Measurements from ENCODE around the gene AP4M1. TPM values are rescaled to one million over a fixed set of nuclear protein-coding genes. Genes with fewer than 3 reads are reported as not detected.

AP4M1 gene
- total RNA-seq, 2 donors from 2014 or later: 26.3 to 31.5 TPM

GRCh38 chr7:100157069-100157333 lies 55.6 kb downstream of the AP4M1 start:
- Mint-ChIP-seq H3K27ac (no peak overlapping the region), H3K4me1 (peaks cover 37% of the 10 kb centered on the region), H3K9me3 (no peaks in the 10 kb centered on the region), H3K27me3 (ENCODE audit: insufficient read depth) (peaks cover 2% of the 10 kb centered on the region), H3K36me3 (ENCODE audit: low read depth) (peaks cover 28% of the 10 kb centered on the region), H3K4me3 (peak overlapping the region; percentile 62)
- Histone ChIP-seq H3K27ac (ENCODE audit: low read depth, low read length) (no peak overlapping the region), H3K4me3 (ENCODE audit: low read length) (peak overlapping the region; percentile 84), H3K36me3 (ENCODE audit: control insufficient read depth, insufficient read depth, low read length) (peaks cover 46% of the 10 kb centered on the region), H3K4me1 (ENCODE audit: control insufficient read depth, insufficient read depth, low read length) (peaks cover 21% of the 10 kb centered on the region), H3K9me3 (ENCODE audit: control insufficient read depth, low read length) (no peaks in the 10 kb centered on the region), H3K27me3 (ENCODE audit: control insufficient read depth, insufficient read depth, low read length, poor library complexity, severe bottlenecking) (no peaks in the 10 kb centered on the region), H3K9ac (ENCODE audit: extremely low read depth, low read length, poor library complexity, severe bottlenecking) (no peak overlapping the region)
- no peak for TF ChIP-seq CTCF (conservative IDR thresholded peaks at IDR 0.05)
- 74% methylated on average over 5 of the region's 5 CpGs; no CpG with 5 or more reads in 1 of the 2 experiments for WGBS, 2 experiments (ENCODE audit: insufficient coverage in 1 of 2, insufficient read length in 1 of 2)
- no peak for DNase-seq

- WGBS, 2 experiments (ENCODE audit: insufficient coverage in 1 of 2, insufficient read length in 1 of 2): 22 to 25% methylated on average over 5 to 32 of the region's 32 CpGs
- peaks cover 24% of the 10 kb centered on the region for H3K36me3 Mint-ChIP-seq (ENCODE audit: low read depth)
- Histone ChIP-seq H3K9me3 (ENCODE audit: control insufficient read depth, low read length) (no peaks in the 10 kb centered on the region), H3K27ac (ENCODE audit: low read depth, low read length) (no peak overlapping the region), H3K9ac (ENCODE audit: extremely low read depth, low read length, poor library complexity, severe bottlenecking) (peak overlapping the region; percentile 73), H3K36me3 (ENCODE audit: control insufficient read depth, insufficient read depth, low read length) (peaks cover 40% of the 10 kb centered on the region), H3K4me1 (ENCODE audit: control insufficient read depth, insufficient read depth, low read length) (peaks cover 21% of the 10 kb centered on the region), H3K4me3 (ENCODE audit: low read length) (peak overlapping the region; percentile 84), H3K27me3 (ENCODE audit: control insufficient read depth, insufficient read depth, low read length, poor library complexity, severe bottlenecking) (no peaks in the 10 kb centered on the region)
- H3K27ac Mint-ChIP-seq: peak overlapping the region; percentile 81
- peak; percentile 15 for TF ChIP-seq CTCF (conservative IDR thresholded peaks at IDR 0.05)
- no peaks in the 10 kb centered on the region for H3K9me3 Mint-ChIP-seq
- H3K4me1 Mint-ChIP-seq: peaks cover 32% of the 10 kb centered on the region
- H3K27me3 Mint-ChIP-seq (ENCODE audit: insufficient read depth): peaks cover 2% of the 10 kb centered on the region
- peak overlapping the region; percentile 62 for H3K4me3 Mint-ChIP-seq
- peak; percentile 78 for DNase-seq
These were observed 56.1 kb downstream of the AP4M1 start for GRCh38 chr7:100157334-100158228.

Small RNAs within 50 kb of the gene (microRNA-seq; reads per million reads assigned to microRNA genes)
- gene MIR106B (ENCODE audit: borderline microRNAs expressed) (1,263 reads per million, percentile 94 among the genes with 10 or more reads in this experiment), gene MIR25 (ENCODE audit: borderline microRNAs expressed) (128 reads per million, percentile 76 among the genes with 10 or more reads in this experiment), gene MIR4658 (ENCODE audit: borderline microRNAs expressed) (not detected), gene MIR93 (ENCODE audit: borderline microRNAs expressed) (1,949 reads per million, percentile 96 among the genes with 10 or more reads in this experiment)

Other genes starting within 250 kb of the AP4M1 start
- not detected for gene OR2AE1, start 224.6 kb upstream of the AP4M1 start, total RNA-seq
- gene TRIM4, start 182.1 kb upstream of the AP4M1 start, total RNA-seq: 10 to 100 TPM; 10.5 to 13.2 TPM
- gene GJC3, start 172.0 kb upstream of the AP4M1 start, total RNA-seq: 1 to 10 TPM in 1 of 2 donors, under 1 TPM in 1; 0.82 to 1.4 TPM
- not detected for gene AZGP1, start 125.6 kb upstream of the AP4M1 start, total RNA-seq
- 10 to 100 TPM; 57.1 to 68.0 TPM for gene ZKSCAN1, start 86.0 kb upstream of the AP4M1 start, total RNA-seq
- gene ZSCAN21, start 51.9 kb upstream of the AP4M1 start, total RNA-seq: 10 to 100 TPM; 22.7 to 25.1 TPM
- 10 to 100 TPM; 32.8 to 39.9 TPM for gene ZNF3, start 19.9 kb upstream of the AP4M1 start, total RNA-seq
- gene COPS6, start 12.7 kb upstream of the AP4M1 start, total RNA-seq: 100 to 1,000 TPM; 109 to 121 TPM
- 100 to 1,000 TPM; 219 to 242 TPM for gene MCM7, start 246 bp upstream of the AP4M1 start, total RNA-seq
- gene TAF6, start 17.7 kb downstream of the AP4M1 start, total RNA-seq: 100 to 1,000 TPM in 1 of 2 donors, 10 to 100 TPM in 1; 83.1 to 113 TPM
- gene CNPY4, start 18.0 kb downstream of the AP4M1 start, total RNA-seq: 10 to 100 TPM; 16.2 to 19.4 TPM
- 1 to 10 TPM; 1.3 to 1.4 TPM for gene MBLAC1, start 25.3 kb downstream of the AP4M1 start, total RNA-seq
- gene LAMTOR4, start 47.3 kb downstream of the AP4M1 start, total RNA-seq: 100 to 1,000 TPM; 155 to 188 TPM
- 10 to 100 TPM; 24.7 to 30.0 TPM for gene TRAPPC14, start 57.1 kb downstream of the AP4M1 start, total RNA-seq
- gene GAL3ST4, start 67.0 kb downstream of the AP4M1 start, total RNA-seq: 1 to 10 TPM; 3.7 to 3.8 TPM
- gene GPC2, start 75.7 kb downstream of the AP4M1 start, total RNA-seq: 10 to 100 TPM; 39.3 to 56.1 TPM
- 1 to 10 TPM; 1.2 to 3.3 TPM for gene STAG3, start 76.3 kb downstream of the AP4M1 start, total RNA-seq
- not detected for gene PVRIG, start 118.3 kb downstream of the AP4M1 start, total RNA-seq
- gene SPDYE3, start 206.1 kb downstream of the AP4M1 start, total RNA-seq: not detected